IMR-90 (cell line): ENCODE data around the gene SPATA17. TPM values are rescaled to one million over a fixed set of nuclear protein-coding genes. Genes with fewer than 3 reads are reported as not detected.

Experiments used
- ATAC-seq: fragments of 200-7000 bp; cut with Tn5 transposase; 2 replicates; pipeline ENCODE4 v1.9.1; 2020; ENCODE audit warnings: low read depth, mild to moderate bottlenecking, moderate library complexity
- BruUV-seq: library from RNA; stranded (reverse); fragments of 400-500 nt; replicated peaks from 2 replicates; lab custom pipeline; 2021; lab: Mats Ljungman, UMichigan
- CTCF ChIA-PET: fragments of 300-600 bp; formaldehyde crosslinking; extraction: SDS; loops from one replicate; lab custom pipeline; 2021; ENCODE audit warnings: antibody characterized with exemption; lab: Yijun Ruan, JAX
- POLR2A ChIA-PET: fragments of 300-600 bp; sonication (Branson Sonifier 250); formaldehyde crosslinking; loops from one replicate; lab custom pipeline; 2022; ENCODE audit warnings: antibody characterized with exemption; ENCODE audit not compliant: unreplicated experiment; lab: Charles Lee
- DNase-seq: peaks from one replicate; pipeline ENCODE4 v3.0.0; 2013
- H2AFZ ChIP-seq: replicated peaks from 2 replicates; pipeline ENCODE3; 2013; ENCODE audit warnings: low read length, mild to moderate bottlenecking; ENCODE audit not compliant: poor library complexity
- H2AK5ac ChIP-seq: 2 replicates; pipeline ENCODE4 v1.6.1; 2013; ENCODE audit warnings: low read depth, low read length, inconsistent platforms
- H2AK9ac ChIP-seq: replicated peaks from 2 replicates; pipeline ENCODE3; 2013; ENCODE audit warnings: mild to moderate bottlenecking, low read depth, low read length, moderate library complexity; ENCODE audit not compliant: poor library complexity
- H2BK120ac ChIP-seq: 2 replicates; pipeline ENCODE4 v1.6.1; 2013; ENCODE audit warnings: low read depth, low read length, inconsistent platforms
- H2BK15ac ChIP-seq: 3 replicates; pipeline ENCODE4 v1.6.1; 2013; ENCODE audit warnings: low read depth, low read length, inconsistent platforms
- H2BK20ac ChIP-seq: 2 replicates; pipeline ENCODE4 v1.6.1; 2013; ENCODE audit warnings: low read depth, mild to moderate bottlenecking, inconsistent platforms, low read length, moderate library complexity
- H2BK5ac ChIP-seq: 2 replicates; pipeline ENCODE4 v1.6.1; 2013; ENCODE audit warnings: mild to moderate bottlenecking, low read depth, low read length, inconsistent platforms; ENCODE audit not compliant: poor library complexity, severe bottlenecking
- H3K14ac ChIP-seq: replicated peaks from 2 replicates; pipeline ENCODE4 v1.6.1; 2013; ENCODE audit warnings: low read depth, low read length, inconsistent platforms
- H3K18ac ChIP-seq: 2 replicates; pipeline ENCODE4 v1.6.1; 2013; ENCODE audit warnings: low read depth, low read length, control low read depth
- H3K23ac ChIP-seq: 2 replicates; pipeline ENCODE4 v1.6.1; 2013; ENCODE audit warnings: low read depth, low read length, inconsistent platforms
- H3K27ac ChIP-seq: 2 replicates; pipeline ENCODE4 v1.5.1; 2013; ENCODE audit warnings: mild to moderate bottlenecking, control low read depth, low read length; ENCODE audit not compliant: insufficient read depth
- H3K27me3 ChIP-seq: 2 replicates; pipeline ENCODE4 v1.6.1; 2013; ENCODE audit warnings: low read length; ENCODE audit not compliant: control insufficient read depth, insufficient read depth
- H3K36me3 ChIP-seq: 2 replicates; pipeline ENCODE4 v1.6.1; 2013; ENCODE audit warnings: low read length, mixed read lengths; ENCODE audit not compliant: control insufficient read depth, insufficient read depth
- H3K4ac ChIP-seq: 2 replicates; pipeline ENCODE4 v1.6.1; 2013; ENCODE audit warnings: low read depth, low read length, inconsistent platforms
- H3K4me1 ChIP-seq: 2 replicates; pipeline ENCODE4 v1.6.1; 2013; ENCODE audit warnings: low read length, mixed read lengths; ENCODE audit not compliant: control insufficient read depth, insufficient read depth
- H3K4me2 ChIP-seq: 2 replicates; pipeline ENCODE4 v1.6.1; 2013; ENCODE audit warnings: low read depth, mild to moderate bottlenecking, control low read depth, low read length, moderate library complexity
- H3K4me3 ChIP-seq: 2 replicates; pipeline ENCODE4 v1.5.1; 2013; ENCODE audit warnings: low read depth, mild to moderate bottlenecking, control low read depth, low read length, moderate library complexity; ENCODE audit not compliant: insufficient read depth
- H3K56ac ChIP-seq: 2 replicates; pipeline ENCODE4 v1.6.1; 2013; ENCODE audit warnings: low read length, inconsistent platforms; ENCODE audit not compliant: insufficient read depth; ENCODE audit errors: extremely low read depth
- H3K79me1 ChIP-seq, 2 experiments: 2 replicates each; pipeline ENCODE4 v1.6.1; 2013; ENCODE audit warnings: low read length in 2 of 2, inconsistent platforms in 1 of 2, low read depth in 1 of 2
- H3K9ac ChIP-seq: 2 replicates; pipeline ENCODE4 v1.6.1; 2013; ENCODE audit warnings: low read depth, low read length, control low read depth
- H3K9me1 ChIP-seq: 2 replicates; pipeline ENCODE4 v1.6.1; 2013; ENCODE audit warnings: low read length, inconsistent platforms; ENCODE audit not compliant: insufficient read depth
- H3K9me3 ChIP-seq: 2 replicates; pipeline ENCODE4 v1.6.1; 2013; ENCODE audit warnings: low read length; ENCODE audit not compliant: control insufficient read depth, insufficient read depth
- H4K20me1 ChIP-seq: 2 replicates; pipeline ENCODE4 v1.6.1; 2013; ENCODE audit warnings: low read length, inconsistent platforms; ENCODE audit not compliant: insufficient read depth
- H4K5ac ChIP-seq: 2 replicates; pipeline ENCODE4 v1.6.1; 2013; ENCODE audit warnings: mild to moderate bottlenecking, low read depth, low read length, control low read depth
- H4K8ac ChIP-seq, 2 experiments: 2 replicates each; pipeline ENCODE4 v1.6.1; 2013; ENCODE audit warnings: low read depth in 2 of 2, low read length in 2 of 2, control low read depth in 1 of 2, inconsistent platforms in 1 of 2
- H4K91ac ChIP-seq: 2 replicates; pipeline ENCODE4 v1.6.1; 2013; ENCODE audit warnings: low read depth, low read length, inconsistent platforms; ENCODE audit not compliant: insufficient read depth
- BHLHE40 ChIP-seq: fragments of 150-350 bp; IDR thresholded peaks from 2 replicates; pipeline ENCODE4 v1.6.1; 2016; ENCODE audit warnings: mild to moderate bottlenecking, low read depth, low read length
- WGBS, 2 experiments: methylation state at CpG; one replicate each; pipeline versions ENCODE4 v1.1.5 to v1.1.7; 2013; ENCODE audit warnings: missing lambda C conversion rate in 2 of 2; ENCODE audit not compliant: insufficient read length in 1 of 2; ENCODE audit errors: extremely low coverage in 2 of 2; 5-methylcytosine and 5-hydroxymethylcytosine counted together
- dilution Hi-C: fragments of 300-500 bp; cut with HindIII; formaldehyde crosslinking; loops from one replicate; pipeline ENCODE4 v1.14.3; 2018; ENCODE audit warnings: low sequenced_read_pairs; ENCODE audit not compliant: unreplicated experiment
- in situ Hi-C: fragments of 300-500 bp; cut with MboI; formaldehyde crosslinking; loops from 3 replicates; pipeline ENCODE4 v1.14.3; 2019; ENCODE audit warnings: low sequenced_read_pairs, inconsistent platforms, mixed read lengths
- intact Hi-C: fragments of 100-400 bp; cut with micrococcal nuclease; formaldehyde crosslinking; loops from 2 replicates; pipeline ENCODE4 v1.10.0; 2022
- polyA plus RNA-seq, 3 experiments: library from polyadenylated mRNA; depleted of rRNA; stranded (reverse); fragments of >200 nt; gene quantifications; 2 replicates each; pipeline ENCODE4 v1.2.3, GENCODE V29; 2012; ENCODE audit warnings: low replicate concordance in 1 of 3
- total RNA-seq: library from RNA; depleted of rRNA; stranded (reverse); fragments of >200 nt; gene quantifications from 2 replicates; pipeline ENCODE4 v1.2.3, GENCODE V29; 2012

Gene SPATA17
- total and polyA plus RNA-seq, 2 of the 4 experiments (the other 2 are of a cell fraction): 0.03 to 0.18 TPM

DNA sequence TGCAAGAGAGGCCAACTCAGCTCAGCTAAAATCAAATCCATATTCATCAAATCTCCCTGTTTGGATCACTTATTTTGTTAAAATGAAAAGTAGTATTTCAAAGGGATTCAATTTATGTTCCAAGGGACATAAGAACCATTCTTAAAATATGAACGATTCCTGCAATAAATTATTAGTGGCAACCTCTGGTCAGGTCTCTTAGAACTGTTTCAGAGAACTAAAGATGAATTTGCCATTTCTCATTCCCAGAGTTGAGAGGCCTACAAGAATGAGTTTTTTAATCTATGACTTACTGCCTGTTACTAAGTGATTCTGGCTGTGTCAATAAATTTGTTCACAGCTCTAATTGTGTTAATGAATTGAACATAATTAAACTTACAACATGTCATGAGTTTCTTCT is 268.5 kb downstream of the SPATA17 start:
- Histone ChIP-seq H2AK9ac (no peak overlapping the region), H3K36me3 (no peaks in the 10 kb centered on the region), H3K9ac (no peak overlapping the region), H2BK15ac (no peak overlapping the region), H3K27ac (no peak overlapping the region), H3K9me3 (no peaks in the 10 kb centered on the region), H3K23ac (no peak overlapping the region), H3K4me3 (no peak overlapping the region), H3K18ac (no peak overlapping the region), H3K27me3 (no peaks in the 10 kb centered on the region), H4K5ac (no peak overlapping the region), H2AK5ac (no peak overlapping the region), H2BK5ac (no peak overlapping the region), H2AFZ (no peak overlapping the region), H3K4me1 (no peaks in the 10 kb centered on the region), H3K4ac (no peak overlapping the region), H3K79me1 (no peaks in the 10 kb centered on the region), H4K20me1 (no peaks in the 10 kb centered on the region), H3K56ac (no peak overlapping the region), H4K8ac (no peak overlapping the region), H3K14ac (no peak overlapping the region), H3K4me2 (no peak overlapping the region), H2BK120ac (no peak overlapping the region), H2BK20ac (no peak overlapping the region), H4K91ac (no peak overlapping the region), H3K9me1 (no peaks in the 10 kb centered on the region)
- DNase-seq: no peak
- WGBS, 2 experiments: no CpG with 5 or more reads among the region's 1 CpG
- intact Hi-C loops: no loop called here
- POLR2A ChIA-PET: no interaction called here
- CTCF ChIA-PET: no interaction called here
- ATAC-seq: no peak
- dilution Hi-C loops: no loop called here
- no TSS peak for BruUV-seq
- in situ Hi-C loops: no loop called here
- TF ChIP-seq BHLHE40: no peak
